GM18858 (cell line): ENCODE data around the gene HSPA9.

ENCODE experiments used
- ATAC-seq: cut with Tn5 transposase; IDR thresholded peaks from one replicate; pipeline ENCODE4 v1.9.1; 2021; ENCODE audit not compliant: unreplicated experiment

Gene HSPA9

GRCh38 chr5:138575194-138576015, at the start of gene HSPA9:
HSPA9 (minus strand) TSS chr5:138575401; CDS start chr5:138575318, 83 bp downstream.
- peak; percentile 81 for ATAC-seq

- ATAC-seq, result no peak
These were observed 47.9 kb upstream of the HSPA9 start for GRCh38 chr5:138623053-138623452.

- ATAC-seq, result no peak
These were observed 46.9 kb upstream of the HSPA9 start for GRCh38 chr5:138622051-138622450.

- ATAC-seq, result no peak
These were observed 45.5 kb upstream of the HSPA9 start for GRCh38 chr5:138620663-138621224.

- ATAC-seq, result no peak
These were observed 41.3 kb upstream of the HSPA9 start for GRCh38 chr5:138616508-138616907.

GRCh38 chr5:138615461-138615860, 40.3 kb upstream of the HSPA9 start:
- no peak for ATAC-seq

- ATAC-seq, result no peak
These were observed 36.5 kb upstream of the HSPA9 start for GRCh38 chr5:138611678-138612218.

GRCh38 chr5:138610918-138611677, 35.9 kb upstream of the HSPA9 start:
- no peak for ATAC-seq

- no peak for ATAC-seq
These were observed 35.3 kb upstream of the HSPA9 start for GRCh38 chr5:138610415-138610917.

GRCh38 chr5:138606378-138607064, 31.3 kb upstream of the HSPA9 start:
- ATAC-seq, result no peak

- peak; percentile 36 for ATAC-seq
These were observed 30.2 kb upstream of the HSPA9 start for GRCh38 chr5:138605254-138605972.

GRCh38 chr5:138604176-138604785, 29.1 kb upstream of the HSPA9 start:
- ATAC-seq, result no peak

- peak; percentile 56 for ATAC-seq
These were observed 28.2 kb upstream of the HSPA9 start for GRCh38 chr5:138603249-138603920.

GRCh38 chr5:138602371-138603000, 27.3 kb upstream of the HSPA9 start:
- no peak for ATAC-seq

- no peak for ATAC-seq
These were observed 26.2 kb upstream of the HSPA9 start for GRCh38 chr5:138601444-138601843.

GRCh38 chr5:138600446-138600845, 25.2 kb upstream of the HSPA9 start:
- ATAC-seq, result no peak

- ATAC-seq, result no peak
These were observed 22.6 kb upstream of the HSPA9 start for GRCh38 chr5:138597661-138598400.
